MCF 10A (cell line): ENCODE data around the gene DIAPH2. TPM values are rescaled to one million over a fixed set of nuclear protein-coding genes. Genes with fewer than 3 reads are reported as not detected.

ENCODE experiments used
- BruUV-seq: library from RNA; stranded (reverse); fragments of 400-500 nt; replicated peaks from 2 replicates; lab custom pipeline; 2021; lab: Mats Ljungman, UMichigan
- CTCF ChIA-PET: fragments of 300-600 bp; sonication (Branson Sonifier 250); formaldehyde crosslinking; extraction: SDS; loops from one replicate; lab custom pipeline; 2021; ENCODE audit warnings: antibody characterized with exemption, inconsistent platforms; lab: Yijun Ruan, JAX
- POLR2A ChIA-PET: fragments of 300-600, 350-650 bp; sonication (Branson Sonifier 250); formaldehyde crosslinking; extraction: SDS; loops from one replicate; lab custom pipeline; 2020; ENCODE audit warnings: antibody characterized with exemption, inconsistent platforms; lab: Yijun Ruan, JAX
- DNase-seq: peaks from one replicate; pipeline ENCODE4 v3.0.0-alpha.2; 2018; ENCODE audit not compliant: unreplicated experiment
- H3K27ac Mint-ChIP-seq: one replicate; pipeline ENCODE4 v1.8.0; 2022; ENCODE audit warnings: mild to moderate bottlenecking, low read depth, mixed read lengths; ENCODE audit not compliant: unreplicated experiment
- H3K27me3 Mint-ChIP-seq: one replicate; pipeline ENCODE4 v1.8.0; 2022; ENCODE audit warnings: mixed read lengths; ENCODE audit not compliant: insufficient read depth, unreplicated experiment
- H3K36me3 Mint-ChIP-seq: one replicate; pipeline ENCODE4 v1.8.0; 2022; ENCODE audit warnings: mild to moderate bottlenecking, moderate library complexity, mixed read lengths; ENCODE audit not compliant: insufficient read depth, unreplicated experiment
- H3K4me1 Mint-ChIP-seq: one replicate; pipeline ENCODE4 v1.8.0; 2022; ENCODE audit warnings: mixed read lengths; ENCODE audit not compliant: insufficient read depth, unreplicated experiment
- H3K4me3 Mint-ChIP-seq: one replicate; pipeline ENCODE4 v1.8.0; 2022; ENCODE audit warnings: mild to moderate bottlenecking, moderate library complexity, mixed read lengths; ENCODE audit not compliant: unreplicated experiment
- H3K9me3 Mint-ChIP-seq: one replicate; pipeline ENCODE4 v1.8.0; 2022; ENCODE audit warnings: mixed read lengths; ENCODE audit not compliant: unreplicated experiment
- CTCF ChIP-seq: fragments of 200-600 bp; IDR thresholded peaks from one replicate; pipeline ENCODE4 v1.8.0; 2022; ENCODE audit warnings: antibody characterized with exemption, mild to moderate bottlenecking; ENCODE audit not compliant: unreplicated experiment
- intact Hi-C: fragments of 100-400 bp; cut with micrococcal nuclease; formaldehyde crosslinking; loops from 2 replicates; pipeline ENCODE4 v1.14.1; 2022
- total RNA-seq: library from RNA; stranded (reverse); gene quantifications from 2 replicates; pipeline ENCODE4 v1.2.3, GENCODE V29; 2022

Gene DIAPH2
- total RNA-seq, 1 experiment from 2014 or later: 17.6 TPM

GRCh38 chrX:97387004-97387403, 702.4 kb downstream of the DIAPH2 start:
- H3K4me1 Mint-ChIP-seq: peaks cover 6% of the 10 kb centered on the region
- H3K27ac Mint-ChIP-seq: no peak overlapping the region
- no peak overlapping the region for H3K4me3 Mint-ChIP-seq
- no peak for TF ChIP-seq CTCF
- H3K9me3 Mint-ChIP-seq: no peaks in the 10 kb centered on the region
- DNase-seq: no peak
- ChIA-PET POLR2A (no interaction called here), CTCF (interaction anchor here (0.7 kb wide), 1 partner anchor 291 kb away, joined by 4 read pairs; no protein-coding TSS in a partner anchor)
- intact Hi-C loops: no loop called here
- BruUV-seq: no TSS peak
- no peaks in the 10 kb centered on the region for H3K36me3 Mint-ChIP-seq
- H3K27me3 Mint-ChIP-seq: peaks cover 26% of the 10 kb centered on the region

GRCh38 chrX:97389761-97390192, 705.1 kb downstream of the DIAPH2 start:
- H3K27ac Mint-ChIP-seq: no peak overlapping the region
- intact Hi-C loops: no loop called here
- no peak for TF ChIP-seq CTCF
- H3K9me3 Mint-ChIP-seq: no peaks in the 10 kb centered on the region
- peaks cover 40% of the 10 kb centered on the region for H3K27me3 Mint-ChIP-seq
- H3K36me3 Mint-ChIP-seq: no peaks in the 10 kb centered on the region
- CTCF ChIA-PET: interaction anchor here (0.7 kb wide), 1 partner anchor 119 kb away, joined by 3 read pairs; no protein-coding TSS in a partner anchor
- H3K4me1 Mint-ChIP-seq: peaks cover 6% of the 10 kb centered on the region
- POLR2A ChIA-PET: no interaction called here
- no peak overlapping the region for H3K4me3 Mint-ChIP-seq
- DNase-seq: peak; percentile 51
- BruUV-seq: no TSS peak

- no TSS peak for BruUV-seq
- DNase-seq: peak; percentile 16
- ChIA-PET POLR2A (no interaction called here), CTCF (interaction anchor here (0.6 kb wide), 1 partner anchor 510 kb away, joined by 3 read pairs; no protein-coding TSS in a partner anchor)
- H3K27me3 Mint-ChIP-seq: peaks cover 56% of the 10 kb centered on the region
- peaks cover 6% of the 10 kb centered on the region for H3K4me1 Mint-ChIP-seq
- H3K9me3 Mint-ChIP-seq: no peaks in the 10 kb centered on the region
- no peak for TF ChIP-seq CTCF
- no peak overlapping the region for H3K4me3 Mint-ChIP-seq
- H3K36me3 Mint-ChIP-seq: no peaks in the 10 kb centered on the region
- no peak overlapping the region for H3K27ac Mint-ChIP-seq
- intact Hi-C loops: no loop called here
Observed at GRCh38 chrX:97397371-97397770, 712.7 kb downstream of the DIAPH2 start.

GRCh38 chrX:97398030-97398551, 713.4 kb downstream of the DIAPH2 start:
- H3K27ac Mint-ChIP-seq: no peak overlapping the region
- no peak for DNase-seq

More at GRCh38 chrX:97398030-97398551, 713.4 kb downstream of the DIAPH2 start:
- Mint-ChIP-seq H3K27me3 (peaks cover 49% of the 10 kb centered on the region), H3K4me1 (peaks cover 6% of the 10 kb centered on the region), H3K36me3 (no peaks in the 10 kb centered on the region), H3K4me3 (no peak overlapping the region), H3K9me3 (no peaks in the 10 kb centered on the region)
- BruUV-seq: no TSS peak
- POLR2A ChIA-PET: no interaction called here
- CTCF ChIA-PET: no interaction called here
- intact Hi-C loops: no loop called here
- TF ChIP-seq CTCF: no peak
